K562 (cell line): ENCODE measurements around the gene BMF. TPM values are rescaled to one million over a fixed set of nuclear protein-coding genes. Genes with fewer than 3 reads are reported as not detected.

Experiments used
- BCOR ChIP-seq: fragments of 450-650 bp; IDR thresholded peaks from 2 replicates; pipeline ENCODE4 v1.6.1; 2016
- CREB1 ChIP-seq, 2 experiments: sonication (generic) in 1 of 2; formaldehyde crosslinking in 1 of 2; IDR thresholded peaks; 2 replicates each; pipeline versions ENCODE4 v1.6.1 to v1.8.0; 2012 to 2022; ENCODE audit warnings: inconsistent platforms in 1 of 2, mild to moderate bottlenecking in 1 of 2, missing genetic modification reagents in 1 of 2, moderate library complexity in 1 of 2
- EHMT2 ChIP-seq: fragments of 450-650 bp; IDR thresholded peaks from 2 replicates; pipeline ENCODE4 v1.6.1; 2018; ENCODE audit warnings: antibody characterized with exemption
- EP400 ChIP-seq: fragments of 450-650 bp; IDR thresholded peaks from 2 replicates; pipeline ENCODE4 v1.6.1; 2017; ENCODE audit warnings: antibody characterized with exemption, mild to moderate bottlenecking, moderate library complexity
- GTF2F1 ChIP-seq: IDR thresholded peaks from 2 replicates; pipeline ENCODE4 v1.6.1; 2011; ENCODE audit warnings: low read depth, low read length, improper control_type of control experiment
- HNRNPLL ChIP-seq: fragments of 200-400 bp; formaldehyde crosslinking; IDR thresholded peaks from 2 replicates; pipeline ENCODE4 v1.6.1; 2017; ENCODE audit warnings: low read length, low read depth, mild to moderate bottlenecking; ENCODE audit not compliant: poor library complexity, severe bottlenecking
- MAZ ChIP-seq, 2 experiments: fragments of 450-650 bp in 1 of 2; sonication (generic) in 1 of 2; formaldehyde crosslinking; IDR thresholded peaks in 1 of 2; conservative IDR thresholded peaks in 1 of 2; 2 replicates each; pipeline versions ENCODE4 v1.4.0 to v1.5.0; 2020; ENCODE audit warnings: mild to moderate bottlenecking in 1 of 2, missing genetic modification reagents in 1 of 2
- PCBP1 ChIP-seq: fragments of 200-400 bp; formaldehyde crosslinking; IDR thresholded peaks from 2 replicates; pipeline ENCODE4 v1.6.1; 2018; ENCODE audit warnings: mild to moderate bottlenecking, low read depth, low read length; ENCODE audit not compliant: poor library complexity, severe bottlenecking
- POLR2G ChIP-seq: fragments of 200-400 bp; formaldehyde crosslinking; IDR thresholded peaks from 2 replicates; pipeline ENCODE4 v1.6.1; 2017; ENCODE audit warnings: low read depth, mild to moderate bottlenecking, antibody characterized with exemption, low read length, moderate library complexity
- RB1 ChIP-seq: fragments of 450-650 bp; IDR thresholded peaks from 2 replicates; pipeline ENCODE4 v1.6.1; 2017; ENCODE audit warnings: low read depth, mild to moderate bottlenecking
- RBFOX2 ChIP-seq: fragments of 200-400 bp; formaldehyde crosslinking; IDR thresholded peaks from 2 replicates; pipeline ENCODE4 v1.6.1; 2017; ENCODE audit warnings: low read depth, mild to moderate bottlenecking, low read length, moderate library complexity
- RBM34 ChIP-seq: fragments of 200-400 bp; formaldehyde crosslinking; IDR thresholded peaks from 2 replicates; pipeline ENCODE4 v1.6.1; 2018; ENCODE audit warnings: low read length, borderline replicate concordance; ENCODE audit not compliant: insufficient read depth
- STAG1 ChIP-seq: sonication (generic); formaldehyde crosslinking; IDR thresholded peaks from 2 replicates; pipeline ENCODE4 v1.5.0; 2020; ENCODE audit warnings: missing genetic modification reagents, borderline replicate concordance
- SUPT5H ChIP-seq: fragments of 450-650 bp; IDR thresholded peaks from 2 replicates; pipeline ENCODE4 v1.6.1; 2016
- TRIM24 ChIP-seq, 2 experiments: fragments of 450-650 bp; IDR thresholded peaks; 2 replicates each; pipeline ENCODE4 v1.6.1; 2016
- YBX1 ChIP-seq: fragments of 450-650 bp; IDR thresholded peaks from 2 replicates; pipeline ENCODE4 v1.7.1; 2016; ENCODE audit warnings: mild to moderate bottlenecking
- ZBTB7A ChIP-seq: IDR thresholded peaks from 2 replicates; pipeline ENCODE4 v1.6.1; 2011; ENCODE audit warnings: low read depth, mild to moderate bottlenecking, low read length, moderate library complexity, borderline replicate concordance; ENCODE audit not compliant: control insufficient read depth
- ZNF239 ChIP-seq: fragments of 250-450 bp; sonication (Bioruptor Pico); IDR thresholded peaks from 2 replicates; pipeline ENCODE4 v1.4.0; 2020; ENCODE audit warnings: mild to moderate bottlenecking
- ZNF584 ChIP-seq: fragments of 200-800 bp; sonication (Bioruptor generic); IDR thresholded peaks from 2 replicates; pipeline ENCODE4 v1.6.1; 2016; ENCODE audit warnings: low read depth, mild to moderate bottlenecking, missing genetic modification characterization, missing compliant biosample characterization
- polyA plus RNA-seq, 8 experiments: library from polyadenylated mRNA; depleted of rRNA in 4 of 8; stranded (reverse) in 5 of 8; unstranded in 3 of 8; fragments of >200 nt; fragmentation: Nextera tagmentation in 2 of 8; fragmentation: Illumina TruSeq in 1 of 8; extraction: Ambion mirVana in 2 of 8; extraction: Trizol in 1 of 8; gene quantifications; 2 replicates each; pipeline versions ENCODE4 v1.2.1 to v1.2.3, GENCODE V29; 2011 to 2014; ENCODE audit warnings: inconsistent platforms in 1 of 8, missing spikeins in 1 of 8
- total RNA-seq, 7 experiments: library from RNA; depleted of rRNA in 6 of 7; stranded (reverse); fragments of >200 nt in 6 of 7; fragmentation: Illumina TruSeq in 2 of 7; extraction: Trizol in 2 of 7; gene quantifications; 2 replicates each; pipeline versions ENCODE4 v1.2.1 to v1.2.3, GENCODE V29; 2011 to 2021; ENCODE audit warnings: low replicate concordance in 1 of 7
- TF ChIP-seq, protein P1 (sequence below), 2 experiments: fragments of 450-650 bp; conservative IDR thresholded peaks; 2 replicates each; pipeline ENCODE4 v1.6.1; 2017; ENCODE audit warnings: mild to moderate bottlenecking in 2 of 2, moderate library complexity in 2 of 2
- TF ChIP-seq, protein P2 (sequence below): sonication (generic); formaldehyde crosslinking; IDR thresholded peaks from 2 replicates; pipeline ENCODE4 v1.8.1; 2023; ENCODE audit warnings: mild to moderate bottlenecking, missing genetic modification reagents, moderate library complexity
- TF ChIP-seq, protein P3 (sequence below): fragments of 450-650 bp; IDR thresholded peaks from 2 replicates; pipeline ENCODE4 v1.6.1; 2016; ENCODE audit warnings: antibody characterized with exemption

The BMF gene
- total and polyA plus RNA-seq, 9 of the 15 experiments (the other 6 are each of a cell fraction or from before 2014, with no cell fraction given) = 0.25 to 0.91 (median 0.59) TPM; not detected in 2

DNA sequence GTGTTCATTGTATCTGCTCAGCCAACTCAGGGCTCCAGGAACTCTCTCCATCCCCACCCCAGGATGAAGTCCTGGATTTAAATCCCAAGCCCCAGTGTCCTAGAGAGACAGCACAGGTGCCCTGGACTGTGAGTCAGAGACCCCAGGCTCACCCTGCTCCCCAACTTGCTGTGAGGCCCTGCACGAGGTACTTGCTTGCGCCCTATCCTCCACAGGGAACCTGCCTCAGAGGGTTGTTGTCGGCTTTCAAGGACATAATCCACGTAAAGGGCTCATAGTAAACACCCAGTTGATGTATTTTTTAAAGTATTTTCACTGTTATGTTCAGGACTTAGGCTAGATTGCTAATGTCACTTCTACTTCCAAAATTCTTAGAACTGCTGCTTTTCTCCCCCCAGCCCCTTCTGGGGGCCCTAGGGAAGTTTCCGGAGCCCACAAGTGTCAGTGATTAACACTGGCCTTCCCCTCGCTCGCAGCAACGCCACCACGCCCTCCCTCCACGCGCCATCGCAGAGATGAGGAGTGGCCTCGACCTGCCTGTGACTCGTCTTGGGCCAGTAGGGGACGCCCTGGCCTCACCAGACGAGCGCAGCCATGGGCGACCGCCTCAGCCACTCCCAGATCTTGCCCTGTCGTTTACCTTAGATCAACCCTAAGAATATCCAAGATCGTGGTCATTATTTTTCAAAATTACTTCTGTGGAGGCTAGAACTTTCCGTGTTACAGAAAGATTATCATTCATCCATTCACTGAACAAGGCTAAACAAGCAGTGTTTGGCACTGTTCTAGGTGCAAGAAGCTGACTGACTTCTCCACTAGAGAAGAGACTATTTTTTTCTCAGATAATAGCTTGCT is 63.7 kb downstream of the BMF start (continued):
- TF ChIP-seq, protein P1, sequence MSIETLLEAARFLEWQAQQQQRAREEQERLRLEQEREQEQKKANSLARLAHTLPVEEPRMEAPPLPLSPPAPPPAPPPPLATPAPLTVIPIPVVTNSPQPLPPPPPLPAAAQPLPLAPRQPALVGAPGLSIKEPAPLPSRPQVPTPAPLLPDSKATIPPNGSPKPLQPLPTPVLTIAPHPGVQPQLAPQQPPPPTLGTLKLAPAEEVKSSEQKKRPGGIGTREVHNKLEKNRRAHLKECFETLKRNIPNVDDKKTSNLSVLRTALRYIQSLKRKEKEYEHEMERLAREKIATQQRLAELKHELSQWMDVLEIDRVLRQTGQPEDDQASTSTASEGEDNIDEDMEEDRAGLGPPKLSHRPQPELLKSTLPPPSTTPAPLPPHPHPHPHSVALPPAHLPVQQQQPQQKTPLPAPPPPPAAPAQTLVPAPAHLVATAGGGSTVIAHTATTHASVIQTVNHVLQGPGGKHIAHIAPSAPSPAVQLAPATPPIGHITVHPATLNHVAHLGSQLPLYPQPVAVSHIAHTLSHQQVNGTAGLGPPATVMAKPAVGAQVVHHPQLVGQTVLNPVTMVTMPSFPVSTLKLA (conservative IDR thresholded peaks at IDR 0.05) = peak; percentile 83 to 91
- 0 out of 2 replicates have a peak, but pooled peaks have one; percentile 23 for TF ChIP-seq RBFOX2
- TF ChIP-seq, protein P2, sequence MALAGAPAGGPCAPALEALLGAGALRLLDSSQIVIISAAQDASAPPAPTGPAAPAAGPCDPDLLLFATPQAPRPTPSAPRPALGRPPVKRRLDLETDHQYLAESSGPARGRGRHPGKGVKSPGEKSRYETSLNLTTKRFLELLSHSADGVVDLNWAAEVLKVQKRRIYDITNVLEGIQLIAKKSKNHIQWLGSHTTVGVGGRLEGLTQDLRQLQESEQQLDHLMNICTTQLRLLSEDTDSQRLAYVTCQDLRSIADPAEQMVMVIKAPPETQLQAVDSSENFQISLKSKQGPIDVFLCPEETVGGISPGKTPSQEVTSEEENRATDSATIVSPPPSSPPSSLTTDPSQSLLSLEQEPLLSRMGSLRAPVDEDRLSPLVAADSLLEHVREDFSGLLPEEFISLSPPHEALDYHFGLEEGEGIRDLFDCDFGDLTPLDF = 0 out of 2 replicates have a peak, but pooled peaks have one; percentile 54
- no peak for TF ChIP-seq ZNF584 (CRISPR knock-in tag)
- TF ChIP-seq RB1 = peak; percentile 90
- no peak for TF ChIP-seq GTF2F1
- TF ChIP-seq SUPT5H = no peak
- TF ChIP-seq HNRNPLL = no peak
- TF ChIP-seq ZBTB7A = 0 out of 2 replicates have a peak, but pooled peaks have one; percentile 44
- TF ChIP-seq ZNF239 = no peak
- TF ChIP-seq, protein P3, sequence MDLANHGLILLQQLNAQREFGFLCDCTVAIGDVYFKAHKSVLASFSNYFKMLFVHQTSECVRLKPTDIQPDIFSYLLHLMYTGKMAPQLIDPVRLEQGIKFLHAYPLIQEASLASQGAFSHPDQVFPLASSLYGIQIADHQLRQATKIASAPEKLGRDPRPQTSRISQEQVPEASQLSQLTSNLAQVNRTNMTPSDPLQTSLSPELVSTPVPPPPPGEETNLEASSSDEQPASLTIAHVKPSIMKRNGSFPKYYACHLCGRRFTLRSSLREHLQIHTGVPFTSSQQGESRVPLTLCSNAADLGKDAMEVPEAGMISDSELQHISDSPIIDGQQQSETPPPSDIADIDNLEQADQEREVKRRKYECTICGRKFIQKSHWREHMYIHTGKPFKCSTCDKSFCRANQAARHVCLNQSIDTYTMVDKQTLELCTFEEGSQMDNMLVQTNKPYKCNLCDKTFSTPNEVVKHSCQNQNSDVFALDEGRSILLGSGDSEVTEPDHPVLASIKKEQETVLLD = 0 out of 2 replicates have a peak, but pooled peaks have one; percentile 37
- TF ChIP-seq EP400 = peak; percentile 60
- TF ChIP-seq EHMT2 = no peak
- peak; percentile 71; the same call in 1 of the 2 replicates for TF ChIP-seq STAG1
- 0 out of 2 replicates have a peak, but pooled peaks have one; percentile 19 for TF ChIP-seq POLR2G
- no peak for TF ChIP-seq BCOR
- no peak for TF ChIP-seq RBM34
- peak; percentile 34; the same call in 1 of the 2 replicates for TF ChIP-seq CREB1 (IDR thresholded peaks at IDR 0.05)
- TF ChIP-seq CREB1 (CRISPR knock-in tag; IDR thresholded peaks at IDR 0.05) = peak; percentile 81
- no peak for TF ChIP-seq PCBP1
- no peak for TF ChIP-seq TRIM24 (IDR thresholded peaks at IDR 0.05)
- no peak for TF ChIP-seq YBX1
- peak in 1 of 2 experiments; percentile 90; a peak in 2 of 4 replicates for TF ChIP-seq MAZ (CRISPR knock-in tag; conservative IDR thresholded peaks at IDR 0.05 in 1 of 2, IDR thresholded peaks at IDR 0.05 in 1 of 2)
